Ishikawa (cell line): ENCODE results near the gene FBXW11.

Experiments used
- CREB1 ChIP-seq: IDR thresholded peaks from 2 replicates; pipeline ENCODE4 v1.6.1; 2012; ENCODE audit warnings: low read depth
- NFIC ChIP-seq: IDR thresholded peaks from 2 replicates; pipeline ENCODE4 v1.6.1; 2012
- TAF1 ChIP-seq: IDR thresholded peaks from 2 replicates; pipeline ENCODE4 v1.6.1; 2012; ENCODE audit warnings: low read depth, mild to moderate bottlenecking

- TF ChIP-seq CREB1: no peak
- TF ChIP-seq TAF1: no peak
- TF ChIP-seq NFIC: no peak
These were observed 179.3 kb downstream of the FBXW11 start for GRCh38 chr5:171827162-171827561.
